Measurements from ENCODE around the gene SPEN.
"Not testable (repeated sequence)": the region's sequence is repeated elsewhere in the genome, so short reads cannot be mapped to it uniquely, and the experiment has no call there.

SPEN gene, protein sequence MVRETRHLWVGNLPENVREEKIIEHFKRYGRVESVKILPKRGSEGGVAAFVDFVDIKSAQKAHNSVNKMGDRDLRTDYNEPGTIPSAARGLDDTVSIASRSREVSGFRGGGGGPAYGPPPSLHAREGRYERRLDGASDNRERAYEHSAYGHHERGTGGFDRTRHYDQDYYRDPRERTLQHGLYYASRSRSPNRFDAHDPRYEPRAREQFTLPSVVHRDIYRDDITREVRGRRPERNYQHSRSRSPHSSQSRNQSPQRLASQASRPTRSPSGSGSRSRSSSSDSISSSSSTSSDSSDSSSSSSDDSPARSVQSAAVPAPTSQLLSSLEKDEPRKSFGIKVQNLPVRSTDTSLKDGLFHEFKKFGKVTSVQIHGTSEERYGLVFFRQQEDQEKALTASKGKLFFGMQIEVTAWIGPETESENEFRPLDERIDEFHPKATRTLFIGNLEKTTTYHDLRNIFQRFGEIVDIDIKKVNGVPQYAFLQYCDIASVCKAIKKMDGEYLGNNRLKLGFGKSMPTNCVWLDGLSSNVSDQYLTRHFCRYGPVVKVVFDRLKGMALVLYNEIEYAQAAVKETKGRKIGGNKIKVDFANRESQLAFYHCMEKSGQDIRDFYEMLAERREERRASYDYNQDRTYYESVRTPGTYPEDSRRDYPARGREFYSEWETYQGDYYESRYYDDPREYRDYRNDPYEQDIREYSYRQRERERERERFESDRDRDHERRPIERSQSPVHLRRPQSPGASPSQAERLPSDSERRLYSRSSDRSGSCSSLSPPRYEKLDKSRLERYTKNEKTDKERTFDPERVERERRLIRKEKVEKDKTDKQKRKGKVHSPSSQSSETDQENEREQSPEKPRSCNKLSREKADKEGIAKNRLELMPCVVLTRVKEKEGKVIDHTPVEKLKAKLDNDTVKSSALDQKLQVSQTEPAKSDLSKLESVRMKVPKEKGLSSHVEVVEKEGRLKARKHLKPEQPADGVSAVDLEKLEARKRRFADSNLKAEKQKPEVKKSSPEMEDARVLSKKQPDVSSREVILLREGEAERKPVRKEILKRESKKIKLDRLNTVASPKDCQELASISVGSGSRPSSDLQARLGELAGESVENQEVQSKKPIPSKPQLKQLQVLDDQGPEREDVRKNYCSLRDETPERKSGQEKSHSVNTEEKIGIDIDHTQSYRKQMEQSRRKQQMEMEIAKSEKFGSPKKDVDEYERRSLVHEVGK (N-terminal part only)

DNA sequence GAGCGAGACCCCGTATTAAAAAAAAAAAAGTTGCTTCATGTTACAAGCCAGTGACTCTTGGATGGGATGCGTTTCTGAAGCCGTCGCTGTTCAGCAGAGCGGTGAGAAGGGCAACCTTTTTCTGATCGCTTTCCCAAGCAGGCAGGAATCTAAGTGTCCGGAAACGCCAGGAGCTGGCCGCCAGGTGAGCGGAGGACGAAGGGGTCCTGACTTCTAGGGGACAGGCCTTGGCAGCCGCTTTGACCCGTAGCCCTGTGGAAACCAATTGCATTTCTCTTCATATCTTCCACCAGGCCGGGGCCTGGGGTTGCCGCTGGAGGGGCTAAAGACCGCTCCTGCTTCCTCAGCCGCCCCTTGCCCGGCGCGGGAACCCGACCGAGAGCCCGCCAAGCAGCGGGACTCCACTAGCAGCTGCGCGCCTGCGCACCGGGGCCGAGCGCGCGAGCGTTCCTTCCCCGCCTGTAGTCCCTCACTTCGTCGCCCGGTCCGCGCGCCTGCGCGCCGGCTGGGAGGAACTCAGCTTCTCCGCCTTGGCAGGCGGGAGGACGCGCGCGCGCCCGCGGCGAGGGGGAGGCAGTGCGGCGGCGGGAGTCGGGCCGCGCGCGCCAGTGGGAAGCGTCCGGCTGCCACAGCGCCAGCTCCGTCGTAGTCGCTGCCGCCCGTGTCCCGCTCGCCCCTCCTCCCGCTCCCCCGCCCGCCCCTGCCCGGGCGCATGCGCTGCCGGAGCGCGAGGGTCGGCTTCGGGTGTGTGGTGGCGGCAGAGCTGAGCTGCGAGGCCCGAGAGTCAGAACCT, at the start of gene SPEN:
SPEN (plus strand) TSS at position 608 of the 793 bp plus-strand sequence. CDS start 361 bp downstream, outside the sequence.
- DNase-seq (ENCODE audit: low spot score): peak; percentile 96

- DNase-seq (ENCODE audit: low spot score): peak; percentile 98
Measured at GRCh38 chr1:15799004-15799867, 48.3 kb upstream of the SPEN start.

- DNase-seq (ENCODE audit: low spot score): peak; percentile 58
Measured at GRCh38 chr1:15799928-15800835, 47.3 kb upstream of the SPEN start.

GRCh38 chr1:15802234-15802965, 45.1 kb upstream of the SPEN start:
- DNase-seq (ENCODE audit: low spot score): no peak

DNA sequence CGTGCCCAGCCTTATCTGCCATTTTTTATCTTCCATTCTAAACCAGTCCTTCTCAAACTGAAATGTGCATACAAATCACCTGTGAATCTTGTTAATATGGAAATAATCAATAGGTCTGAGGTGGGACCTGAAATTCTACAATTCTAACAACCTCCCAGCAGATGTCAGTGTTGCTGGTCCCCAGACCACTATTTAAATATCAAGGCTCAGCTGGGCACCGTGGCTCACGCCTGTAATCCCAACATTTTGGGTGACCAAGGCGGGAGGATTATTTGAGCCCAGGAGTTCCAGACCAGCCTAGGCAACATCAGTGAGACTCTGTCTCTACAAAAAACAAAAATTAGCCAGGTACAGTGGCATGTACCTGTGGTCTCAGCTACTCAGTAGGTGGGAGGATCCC, 44.1 kb upstream of the SPEN start:
- DNase-seq (ENCODE audit: low spot score): no peak

DNA sequence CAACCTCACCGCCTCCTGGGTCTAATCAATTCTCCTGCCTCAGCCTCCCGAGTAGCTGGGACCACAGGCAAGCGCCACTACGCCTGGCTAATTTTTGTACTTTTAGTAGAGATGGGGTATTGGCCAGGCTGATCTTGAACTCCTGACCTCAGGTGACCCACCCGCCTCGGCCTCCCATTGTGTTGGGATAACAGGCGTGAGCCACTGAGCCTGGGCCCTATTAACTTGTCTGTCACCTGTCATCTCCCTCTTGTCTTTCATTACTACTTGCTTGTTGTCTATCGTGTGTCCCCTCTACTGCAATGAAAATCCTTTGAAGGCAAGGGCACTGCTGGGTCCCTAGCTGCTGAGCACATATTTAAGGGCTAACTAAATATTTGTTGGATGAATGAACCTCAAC, 43.4 kb upstream of the SPEN start:
- no peak for DNase-seq (ENCODE audit: low spot score)

- no peak for DNase-seq (ENCODE audit: low spot score)
Measured at GRCh38 chr1:15807121-15807520, 40.4 kb upstream of the SPEN start.

GRCh38 chr1:15807549-15807948, 40.0 kb upstream of the SPEN start, which contains the start of gene UQCRHL:
Gene UQCRHL (minus strand): TSS chr1:15807649. CDS start chr1:15807649, 0 bp downstream.
- not testable (repeated sequence) for DNase-seq (ENCODE audit: low spot score)

DNA sequence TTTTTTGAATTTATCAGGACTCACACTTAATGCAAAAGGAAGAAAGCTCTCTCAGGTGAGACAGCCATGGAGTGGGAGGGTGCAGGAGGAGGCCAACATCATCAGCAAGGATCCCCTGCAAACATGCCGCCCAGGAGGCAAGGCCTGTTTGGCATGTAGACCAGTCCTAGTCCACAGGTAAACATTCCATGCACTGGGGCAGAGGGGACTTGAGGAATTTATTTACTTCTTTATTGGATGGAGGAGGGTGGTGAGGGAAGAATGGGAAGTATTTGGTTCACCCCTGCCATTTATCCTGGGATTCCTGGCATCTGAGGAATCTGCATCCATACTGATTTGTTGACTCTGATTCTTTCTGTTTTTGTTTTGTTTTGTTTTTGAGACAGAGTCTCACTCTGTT, 38.6 kb upstream of the SPEN start:
- DNase-seq (ENCODE audit: low spot score): no peak

DNA sequence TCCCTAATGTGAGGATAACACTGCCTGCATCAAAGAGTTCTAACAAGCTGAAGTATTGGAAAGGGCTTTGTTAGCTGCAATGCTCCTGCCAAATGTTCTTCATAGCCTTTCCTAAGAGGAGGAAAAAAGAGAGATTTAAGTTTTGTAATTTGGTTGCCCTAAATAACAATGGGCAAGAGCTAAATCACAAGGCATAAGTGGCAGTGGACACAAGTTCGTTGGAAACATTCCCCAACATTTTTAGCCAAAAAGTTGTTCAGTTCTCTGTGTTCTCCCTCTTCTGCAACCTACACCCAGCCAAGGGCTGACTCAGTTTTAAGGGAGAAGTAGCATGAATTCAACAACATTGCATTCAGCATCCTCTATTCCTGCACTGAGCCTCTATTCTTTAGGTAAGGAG, 37.4 kb upstream of the SPEN start:
- no peak for DNase-seq (ENCODE audit: low spot score)

GRCh38 chr1:15816674-15817073, 30.8 kb upstream of the SPEN start:
- no peak for DNase-seq (ENCODE audit: low spot score)

DNA sequence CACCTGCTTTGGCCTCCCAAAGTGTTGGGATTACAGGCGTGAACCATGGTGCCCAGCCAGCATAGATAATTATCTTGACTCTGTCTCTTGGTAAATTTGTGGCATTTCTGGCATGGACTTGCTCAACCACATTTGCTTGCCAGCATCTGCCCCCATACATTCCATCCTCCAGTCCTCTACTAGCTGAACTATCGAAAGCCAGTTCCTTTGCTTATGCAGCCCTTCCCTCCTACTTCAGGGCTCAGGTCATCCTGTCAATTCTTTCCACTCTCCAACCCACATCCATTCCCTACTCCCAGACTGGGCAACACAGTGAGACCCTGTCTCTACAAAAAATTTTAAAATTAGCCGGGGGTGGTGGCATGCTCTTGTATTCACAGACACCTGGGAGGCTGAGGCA, 27.0 kb upstream of the SPEN start:
- no peak for DNase-seq (ENCODE audit: low spot score)

GRCh38 chr1:15825800-15826199, 21.7 kb upstream of the SPEN start:
- DNase-seq (ENCODE audit: low spot score): peak; percentile 27

DNA sequence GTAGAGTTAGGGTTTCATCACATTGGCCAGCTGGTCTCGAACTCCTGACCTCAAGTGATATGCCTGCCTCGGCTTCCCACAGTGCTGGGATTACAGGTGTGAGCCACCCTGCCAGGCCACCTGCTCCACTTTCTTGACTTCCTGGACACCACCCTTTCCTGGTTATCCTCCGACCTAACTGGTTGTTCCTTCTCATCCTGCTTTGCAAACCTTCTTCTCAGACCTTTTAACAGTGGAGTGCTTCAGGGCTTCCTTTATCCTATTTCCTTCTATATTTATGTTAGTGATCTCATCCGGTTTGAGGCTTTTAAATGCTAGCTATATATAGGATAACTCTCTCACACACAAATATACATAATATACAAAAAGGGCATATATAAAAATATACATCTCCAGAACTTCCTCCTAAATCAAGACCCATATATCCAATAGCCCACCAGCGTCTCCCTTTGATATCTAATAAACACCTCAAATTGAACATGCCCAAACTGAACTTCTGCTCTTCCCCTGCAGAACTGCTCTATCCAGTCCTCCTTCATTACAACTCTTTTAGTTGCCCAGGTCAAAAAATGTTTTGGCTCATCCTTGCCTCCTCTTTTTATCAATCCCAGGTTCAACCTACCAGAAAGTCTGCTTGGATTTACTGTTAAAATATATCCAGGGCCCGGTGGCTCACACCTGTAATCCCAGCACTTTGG, 20.5 kb upstream of the SPEN start:
- DNase-seq (ENCODE audit: low spot score): no peak

GRCh38 chr1:15827567-15827966, 19.9 kb upstream of the SPEN start:
- not testable (repeated sequence) for DNase-seq (ENCODE audit: low spot score)

GRCh38 chr1:15828931-15829330, 18.6 kb upstream of the SPEN start:
- not testable (repeated sequence) for DNase-seq (ENCODE audit: low spot score)

DNA sequence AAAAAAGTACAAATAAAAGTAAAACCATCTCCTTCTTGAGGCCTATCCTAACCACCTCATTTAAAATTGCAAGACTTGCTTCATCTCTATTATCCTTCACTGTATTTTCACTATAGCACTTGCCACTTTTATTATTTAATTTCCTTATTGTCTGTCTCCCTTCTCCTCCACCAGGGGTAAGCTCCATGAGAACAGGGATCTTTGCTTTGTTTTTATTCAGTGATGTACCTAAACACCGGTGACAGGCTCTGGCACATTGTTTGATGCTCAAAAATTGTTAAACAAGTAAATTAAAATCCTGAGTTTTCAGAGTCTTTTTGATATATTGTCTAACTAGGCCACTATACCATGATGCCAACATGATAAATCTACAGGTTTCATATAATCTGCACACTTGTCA, 17.2 kb upstream of the SPEN start:
- no peak for DNase-seq (ENCODE audit: low spot score)

GRCh38 chr1:15833069-15833679, 14.3 kb upstream of the SPEN start:
- peak; percentile 49 for DNase-seq (ENCODE audit: low spot score)

Data from hepatic stellate cell (primary cell).